Activated naive CD4-positive, alpha-beta T cell treated with anti-CD3 and anti-CD28 coated beads, Interleukin-2, amount 10 ng/mL, durations not matched to agents 7 days and 5 days (primary cell): ENCODE measurements around the gene CAPN12.
"Not testable (repeated sequence)": the region's sequence is repeated elsewhere in the genome, so short reads cannot be mapped to it uniquely, and the experiment has no call there.

Source experiments
- CTCF ChIA-PET: fragments of 350-600 bp; sonication (Branson Sonifier 250); formaldehyde crosslinking; loops from one replicate; lab custom pipeline; 2021; ENCODE audit warnings: antibody characterized with exemption; lab: Charles Lee
- DNase-seq: peaks from one replicate; pipeline ENCODE4 v3.0.0-alpha.2; 2020
- H3K27ac Mint-ChIP-seq: one replicate; pipeline ENCODE4 v1.8.0; 2021; ENCODE audit warnings: mild to moderate bottlenecking, moderate library complexity, mixed read lengths
- H3K27me3 Mint-ChIP-seq: one replicate; pipeline ENCODE4 v1.8.0; 2021; ENCODE audit warnings: mild to moderate bottlenecking, mixed read lengths
- H3K36me3 Mint-ChIP-seq: one replicate; pipeline ENCODE4 v1.8.0; 2021; ENCODE audit warnings: mixed read lengths
- H3K4me1 Mint-ChIP-seq: one replicate; pipeline ENCODE4 v1.8.0; 2021; ENCODE audit warnings: mixed read lengths
- H3K4me3 Mint-ChIP-seq: one replicate; pipeline ENCODE4 v1.8.0; 2021; ENCODE audit warnings: mild to moderate bottlenecking, moderate library complexity, mixed read lengths
- H3K9me3 Mint-ChIP-seq: one replicate; pipeline ENCODE4 v1.8.0; 2021; ENCODE audit warnings: mixed read lengths

CAPN12 gene, protein sequence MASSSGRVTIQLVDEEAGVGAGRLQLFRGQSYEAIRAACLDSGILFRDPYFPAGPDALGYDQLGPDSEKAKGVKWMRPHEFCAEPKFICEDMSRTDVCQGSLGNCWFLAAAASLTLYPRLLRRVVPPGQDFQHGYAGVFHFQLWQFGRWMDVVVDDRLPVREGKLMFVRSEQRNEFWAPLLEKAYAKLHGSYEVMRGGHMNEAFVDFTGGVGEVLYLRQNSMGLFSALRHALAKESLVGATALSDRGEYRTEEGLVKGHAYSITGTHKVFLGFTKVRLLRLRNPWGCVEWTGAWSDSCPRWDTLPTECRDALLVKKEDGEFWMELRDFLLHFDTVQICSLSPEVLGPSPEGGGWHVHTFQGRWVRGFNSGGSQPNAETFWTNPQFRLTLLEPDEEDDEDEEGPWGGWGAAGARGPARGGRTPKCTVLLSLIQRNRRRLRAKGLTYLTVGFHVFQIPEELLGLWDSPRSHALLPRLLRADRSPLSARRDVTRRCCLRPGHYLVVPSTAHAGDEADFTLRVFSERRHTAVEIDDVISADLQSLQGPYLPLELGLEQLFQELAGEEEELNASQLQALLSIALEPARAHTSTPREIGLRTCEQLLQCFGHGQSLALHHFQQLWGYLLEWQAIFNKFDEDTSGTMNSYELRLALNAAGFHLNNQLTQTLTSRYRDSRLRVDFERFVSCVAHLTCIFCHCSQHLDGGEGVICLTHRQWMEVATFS

DNA sequence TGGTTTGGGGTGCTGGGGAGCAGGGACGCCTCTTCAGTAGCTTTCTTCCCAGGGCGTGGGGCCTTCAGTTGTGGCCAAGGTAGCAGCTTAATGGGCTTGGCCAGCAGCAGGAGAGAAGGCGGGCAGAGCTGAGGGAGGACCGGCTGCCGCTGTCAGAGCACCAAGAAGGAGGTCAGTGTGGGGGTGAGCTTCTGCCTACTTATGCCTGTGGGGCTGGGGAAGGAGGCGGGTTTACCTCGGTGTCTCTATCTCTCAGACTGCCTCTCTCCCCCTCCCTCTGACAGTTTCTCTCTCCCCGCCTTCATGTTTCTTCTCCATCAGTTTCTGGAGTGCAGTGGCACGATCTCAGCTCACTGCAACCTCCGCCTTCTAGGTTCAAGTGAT is at the start of gene CAPN12:
TSS of gene CAPN12 (minus strand) at position 177 of the 384 bp plus-strand sequence. CDS start 309 bp downstream, outside the sequence.
- Mint-ChIP-seq H3K9me3 (no peaks in the 10 kb centered on the region), H3K27me3 (peaks cover 57% of the 10 kb centered on the region), H3K4me1 (peaks cover 16% of the 10 kb centered on the region), H3K27ac (peak within 1 kb of the TSS; percentile 45), H3K36me3 (no peaks in the 10 kb centered on the region), H3K4me3 (no peak within 1 kb of the TSS)
- DNase-seq: no peak
- CTCF ChIA-PET: no interaction called here

GRCh38 chr19:38793671-38794070 is 49.4 kb upstream of the CAPN12 start:
- CTCF ChIA-PET: no interaction called here
- H3K27me3 Mint-ChIP-seq: peaks cover 40% of the 10 kb centered on the region
- no peak for DNase-seq
- H3K27ac Mint-ChIP-seq: no peak overlapping the region
- H3K4me1 Mint-ChIP-seq: peaks cover 5% of the 10 kb centered on the region
- H3K9me3 Mint-ChIP-seq: no peaks in the 10 kb centered on the region
- no peak overlapping the region for H3K4me3 Mint-ChIP-seq
- no peaks in the 10 kb centered on the region for H3K36me3 Mint-ChIP-seq

DNA sequence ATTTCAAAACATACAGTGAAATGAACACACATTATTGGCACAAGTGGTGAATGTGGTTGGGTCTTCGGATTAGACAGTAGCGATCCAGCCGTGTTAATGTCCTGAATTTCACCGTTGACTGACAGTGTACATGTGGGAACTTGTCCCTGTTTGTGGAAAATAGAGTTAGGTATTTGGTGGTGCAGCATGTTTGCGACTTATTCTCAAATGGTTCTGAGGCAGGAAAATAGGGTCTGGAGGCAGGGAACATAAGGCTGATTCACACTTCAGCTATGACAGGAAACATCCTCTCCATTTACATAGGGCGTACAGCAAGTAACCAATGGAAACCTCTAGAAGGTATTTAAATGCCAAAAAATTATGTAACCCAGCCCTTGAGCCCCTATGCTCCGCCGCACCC is 48.9 kb upstream of the CAPN12 start:
- Mint-ChIP-seq H3K27me3 (peaks cover 42% of the 10 kb centered on the region), H3K27ac (no peak overlapping the region), H3K36me3 (no peaks in the 10 kb centered on the region), H3K9me3 (no peaks in the 10 kb centered on the region), H3K4me3 (peak overlapping the region; percentile 44), H3K4me1 (peaks cover 5% of the 10 kb centered on the region)
- no peak for DNase-seq
- CTCF ChIA-PET: no interaction called here

- Mint-ChIP-seq H3K4me3 (peak overlapping the region; percentile 44), H3K36me3 (no peaks in the 10 kb centered on the region), H3K27me3 (peaks cover 42% of the 10 kb centered on the region), H3K27ac (no peak overlapping the region), H3K4me1 (peaks cover 5% of the 10 kb centered on the region), H3K9me3 (no peaks in the 10 kb centered on the region)
- CTCF ChIA-PET: no interaction called here
- peak; percentile 50 for DNase-seq
These were observed 48.2 kb upstream of the CAPN12 start for GRCh38 chr19:38792250-38793111.

GRCh38 chr19:38791451-38792064 is 47.3 kb upstream of the CAPN12 start:
- peaks cover 40% of the 10 kb centered on the region for H3K27me3 Mint-ChIP-seq
- H3K4me3 Mint-ChIP-seq, H3K27ac Mint-ChIP-seq, DNase-seq, H3K36me3 Mint-ChIP-seq, CTCF ChIA-PET, H3K4me1 Mint-ChIP-seq, H3K9me3 Mint-ChIP-seq: not testable (repeated sequence)

- H3K9me3 Mint-ChIP-seq, CTCF ChIA-PET: not testable (repeated sequence)
These were observed 46.5 kb upstream of the CAPN12 start for GRCh38 chr19:38790507-38791403.

DNA sequence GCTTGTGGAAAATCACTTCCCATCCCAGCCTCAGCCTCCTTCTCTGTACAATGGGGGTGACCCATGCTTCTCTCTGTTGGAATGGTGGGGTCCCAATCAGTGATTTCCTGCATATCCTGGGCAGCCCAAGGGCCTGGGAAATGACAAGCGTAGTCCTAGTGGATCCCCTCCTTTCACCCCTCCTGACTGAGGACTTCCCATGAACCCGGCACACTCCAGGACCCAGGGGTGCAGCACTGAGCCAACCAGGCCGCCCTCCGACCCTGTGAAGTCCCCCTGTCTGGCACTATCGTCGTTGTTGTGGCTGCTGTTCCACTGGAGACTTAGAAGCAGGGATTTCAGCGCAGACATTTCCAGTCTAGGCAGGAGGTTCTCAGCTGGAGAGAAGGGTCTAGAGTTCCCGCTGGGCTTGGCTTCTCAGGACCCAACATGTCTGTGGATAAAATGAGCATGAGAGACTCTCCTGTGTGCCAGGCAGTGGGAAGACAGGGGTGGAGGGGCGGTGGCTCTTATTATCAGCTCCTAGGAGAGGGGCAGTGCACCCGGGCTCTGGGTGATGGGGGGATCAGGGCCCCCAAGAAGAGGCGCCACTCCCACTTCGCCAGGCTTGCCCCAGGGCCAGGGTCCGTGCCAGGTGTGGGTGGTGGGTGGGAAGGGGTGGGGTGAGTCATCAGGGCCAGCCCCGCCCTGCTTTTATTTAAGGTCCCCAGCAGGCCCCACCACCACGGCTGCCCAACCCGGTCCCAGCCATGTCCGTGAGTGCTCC is 44.4 kb upstream of the CAPN12 start, which contains the start of gene LGALS7B:
TSS of gene LGALS7B (plus strand) at position 723 of the 766 bp plus-strand sequence. CDS start at position 750, 27 bp downstream.
- H3K9me3 Mint-ChIP-seq: no peaks in the 10 kb centered on the region
- no peaks in the 10 kb centered on the region for H3K36me3 Mint-ChIP-seq
- DNase-seq: no peak
- no peak within 1 kb of the TSS for H3K4me3 Mint-ChIP-seq
- H3K27me3 Mint-ChIP-seq: peaks cover 21% of the 10 kb centered on the region
- peak within 1 kb of the TSS; percentile 20 for H3K27ac Mint-ChIP-seq
- peaks cover 5% of the 10 kb centered on the region for H3K4me1 Mint-ChIP-seq
- CTCF ChIA-PET: interaction anchor here (1.1 kb wide), 1 partner anchor 19 kb away, joined by 4 read pairs; no protein-coding TSS in a partner anchor

More at GRCh38 chr19:38790507-38791403, 46.5 kb upstream of the CAPN12 start:
- H3K4me3 Mint-ChIP-seq, H3K27ac Mint-ChIP-seq, H3K4me1 Mint-ChIP-seq, H3K36me3 Mint-ChIP-seq, DNase-seq: not testable (repeated sequence)
- peaks cover 33% of the 10 kb centered on the region for H3K27me3 Mint-ChIP-seq

- H3K36me3 Mint-ChIP-seq: no peaks in the 10 kb centered on the region
- DNase-seq: no peak
- no peaks in the 10 kb centered on the region for H3K4me1 Mint-ChIP-seq
- H3K4me3 Mint-ChIP-seq: no peak overlapping the region
- H3K9me3 Mint-ChIP-seq: no peaks in the 10 kb centered on the region
- peaks cover 23% of the 10 kb centered on the region for H3K27me3 Mint-ChIP-seq
- no peak overlapping the region for H3K27ac Mint-ChIP-seq
- CTCF ChIA-PET: no interaction called here
These were observed 42.4 kb upstream of the CAPN12 start for GRCh38 chr19:38786572-38787265.

GRCh38 chr19:38786061-38786460 is 41.8 kb upstream of the CAPN12 start:
- H3K27ac Mint-ChIP-seq, H3K36me3 Mint-ChIP-seq, H3K4me1 Mint-ChIP-seq, DNase-seq, CTCF ChIA-PET, H3K4me3 Mint-ChIP-seq, H3K9me3 Mint-ChIP-seq: not testable (repeated sequence)
- peaks cover 30% of the 10 kb centered on the region for H3K27me3 Mint-ChIP-seq

- CTCF ChIA-PET: no interaction called here
- no peak for DNase-seq
- no peaks in the 10 kb centered on the region for H3K9me3 Mint-ChIP-seq
- H3K4me1 Mint-ChIP-seq: no peaks in the 10 kb centered on the region
- H3K36me3 Mint-ChIP-seq: no peaks in the 10 kb centered on the region
- H3K4me3 Mint-ChIP-seq: no peak overlapping the region
- H3K27me3 Mint-ChIP-seq: peaks cover 38% of the 10 kb centered on the region
- H3K27ac Mint-ChIP-seq: no peak overlapping the region
These were observed 41.0 kb upstream of the CAPN12 start for GRCh38 chr19:38785187-38785699.

DNA sequence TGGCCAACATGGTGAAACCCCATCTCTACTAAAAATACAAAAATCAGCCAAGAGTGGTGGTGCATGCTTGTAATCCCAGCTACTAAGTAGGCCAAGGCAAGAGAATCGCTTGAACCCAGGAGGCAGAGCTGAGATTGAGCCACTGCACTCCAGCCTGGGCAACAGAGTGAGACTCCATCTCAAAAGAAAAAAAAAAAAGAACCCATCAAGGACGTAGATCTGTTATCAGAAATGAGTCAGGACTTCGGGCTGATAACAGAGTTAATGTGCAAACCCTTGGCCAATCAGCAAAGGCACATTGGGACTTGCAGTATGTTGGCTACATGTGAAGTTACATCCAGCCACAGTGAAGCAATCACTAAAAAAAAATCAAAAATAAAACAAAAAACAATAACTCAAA is 40.0 kb upstream of the CAPN12 start:
- CTCF ChIA-PET: interaction anchor here (0.9 kb wide), 1 partner anchor 15 kb away, joined by 3 read pairs; no protein-coding TSS in a partner anchor
- Mint-ChIP-seq H3K27me3 (peaks cover 46% of the 10 kb centered on the region), H3K9me3 (no peaks in the 10 kb centered on the region), H3K27ac (no peak overlapping the region), H3K36me3 (no peaks in the 10 kb centered on the region), H3K4me3 (no peak overlapping the region), H3K4me1 (no peaks in the 10 kb centered on the region)
- no peak for DNase-seq

- H3K4me1 Mint-ChIP-seq, CTCF ChIA-PET, H3K36me3 Mint-ChIP-seq, H3K9me3 Mint-ChIP-seq, H3K27ac Mint-ChIP-seq, H3K4me3 Mint-ChIP-seq, DNase-seq: not testable (repeated sequence)
- H3K27me3 Mint-ChIP-seq: peaks cover 54% of the 10 kb centered on the region
These were observed 37.9 kb upstream of the CAPN12 start for GRCh38 chr19:38782212-38782611.
